ENCODE results near the gene CBY1. TPM values are rescaled to one million over a fixed set of nuclear protein-coding genes. Genes with fewer than 3 reads are reported as not detected.

The CBY1 gene
- total and polyA plus RNA-seq, 4 experiments from 2014 or later, result 3.8 to 35.2 (median 20.4) TPM

GRCh38 chr22:38649841-38650522, 6.5 kb upstream of the CBY1 start:
- CTCF ChIA-PET (ENCODE audit: partially characterized antibody), result no interaction called here
- Mint-ChIP-seq H3K36me3 (no peaks in the 10 kb centered on the region), H3K4me1 (peaks cover 0 to 6% (median 0%) of the 10 kb centered on the region in 4 donors), H3K27me3 (no peaks in the 10 kb centered on the region), H3K9me3 (no peaks in the 10 kb centered on the region), H3K4me3 (no peak overlapping the region), H3K27ac (no peak overlapping the region)
- H3K9me3 ChIP-seq (ENCODE audit: control insufficient read depth in 1 of 2, low read length in 2 of 2), result no peaks in the 10 kb centered on the region
- POLR2A ChIA-PET (ENCODE audit: partially characterized antibody), result no interaction called here
- no peak for DNase-seq
- no peaks in the 10 kb centered on the region for H3K27me3 ChIP-seq (ENCODE audit: insufficient read depth, low read length)
- no peak overlapping the region for H3K4me3 ChIP-seq (ENCODE audit: low read length in 2 of 2)
- H3K4me1 ChIP-seq (ENCODE audit: insufficient read depth, low read length), result no peaks in the 10 kb centered on the region
- H3K27ac ChIP-seq (ENCODE audit: low read depth, low read length), result no peak overlapping the region
- intact Hi-C loops (cut with micrococcal nuclease), result no loop called here
- H3K36me3 ChIP-seq (ENCODE audit: insufficient read depth, low read length), result no peaks in the 10 kb centered on the region

- H3K36me3 Mint-ChIP-seq, result peaks cover 0 to 5% of the 10 kb centered on the region in 2 donors
- H3K36me3 ChIP-seq (ENCODE audit: insufficient read depth, low read length), result no peaks in the 10 kb centered on the region
- H3K4me1 Mint-ChIP-seq, result peaks cover 7 to 22% (median 16%) of the 10 kb centered on the region in 4 donors
- intact Hi-C loops (cut with micrococcal nuclease), result no loop called here
- no peak overlapping the region for H3K4me3 ChIP-seq (ENCODE audit: low read length in 2 of 2)
- H3K4me3 Mint-ChIP-seq, result no peak overlapping the region
- H3K9me3 Mint-ChIP-seq, result no peaks in the 10 kb centered on the region
- no peak for DNase-seq
- POLR2A ChIA-PET (ENCODE audit: partially characterized antibody), result no interaction called here
- no peaks in the 10 kb centered on the region for H3K9me3 ChIP-seq (ENCODE audit: control insufficient read depth in 1 of 2, low read length in 2 of 2)
- H3K27ac ChIP-seq (ENCODE audit: low read depth, low read length), result no peak overlapping the region
- CTCF ChIA-PET (ENCODE audit: partially characterized antibody), result interaction anchor here (0.7 kb wide), 2 partner anchors 253 to 358 kb away, joined by 3 to 5 read pairs; no protein-coding TSS in a partner anchor
- H3K27ac Mint-ChIP-seq, result no peak overlapping the region
- H3K27me3 ChIP-seq (ENCODE audit: insufficient read depth, low read length), result no peaks in the 10 kb centered on the region
- no peaks in the 10 kb centered on the region for H3K27me3 Mint-ChIP-seq
- peaks cover 16% of the 10 kb centered on the region for H3K4me1 ChIP-seq (ENCODE audit: insufficient read depth, low read length)
These were observed 3.6 kb upstream of the CBY1 start for GRCh38 chr22:38652859-38653258.

- H3K27me3 ChIP-seq (ENCODE audit: insufficient read depth, low read length), result no peaks in the 10 kb centered on the region
- peak overlapping the region in 2 of 8 donors; percentile 18 to 22 for H3K4me3 Mint-ChIP-seq
- DNase-seq, result no peak
- H3K36me3 ChIP-seq (ENCODE audit: insufficient read depth, low read length), result no peaks in the 10 kb centered on the region
- H3K27me3 Mint-ChIP-seq, result no peaks in the 10 kb centered on the region
- H3K36me3 Mint-ChIP-seq, result peaks cover 0 to 5% of the 10 kb centered on the region in 2 donors
- ChIA-PET CTCF (ENCODE audit: partially characterized antibody) (interaction anchor here (0.7 kb wide), 1 partner anchor 27 kb away, joined by 4 read pairs; no protein-coding TSS in a partner anchor), POLR2A (ENCODE audit: partially characterized antibody) (no interaction called here)
- no peaks in the 10 kb centered on the region for H3K9me3 ChIP-seq (ENCODE audit: control insufficient read depth in 1 of 2, low read length in 2 of 2)
- no peaks in the 10 kb centered on the region for H3K9me3 Mint-ChIP-seq
- H3K27ac ChIP-seq (ENCODE audit: low read depth, low read length), result no peak overlapping the region
- peaks cover 9 to 23% (median 18%) of the 10 kb centered on the region in 4 donors for H3K4me1 Mint-ChIP-seq
- intact Hi-C loops (cut with micrococcal nuclease), result no loop called here
- peak overlapping the region in 2 of 7 donors; percentile 23 to 60 for H3K27ac Mint-ChIP-seq
- H3K4me3 ChIP-seq (ENCODE audit: low read length in 2 of 2), result no peak overlapping the region
- peaks cover 16% of the 10 kb centered on the region for H3K4me1 ChIP-seq (ENCODE audit: insufficient read depth, low read length)
These were observed 2.7 kb upstream of the CBY1 start for GRCh38 chr22:38653741-38654140.

- Mint-ChIP-seq H3K4me1 (peaks cover 10 to 24% (median 19%) of the 10 kb centered on the region in 4 donors), H3K36me3 (peaks cover 0 to 6% of the 10 kb centered on the region in 2 donors), H3K4me3 (peak overlapping the region; percentile 93 to 99 (median 96)), H3K9me3 (no peaks in the 10 kb centered on the region), H3K27ac (peak overlapping the region; percentile 98 to 100 (median 99)), H3K27me3 (no peaks in the 10 kb centered on the region)
- Histone ChIP-seq H3K27ac (ENCODE audit: low read depth, low read length) (peak overlapping the region; percentile 88), H3K27me3 (ENCODE audit: insufficient read depth, low read length) (no peaks in the 10 kb centered on the region), H3K4me3 (ENCODE audit: low read length in 2 of 2) (peak overlapping the region; percentile 90 to 98), H3K36me3 (ENCODE audit: insufficient read depth, low read length) (no peaks in the 10 kb centered on the region), H3K4me1 (ENCODE audit: insufficient read depth, low read length) (peaks cover 16% of the 10 kb centered on the region), H3K9me3 (ENCODE audit: control insufficient read depth in 1 of 2, low read length in 2 of 2) (no peaks in the 10 kb centered on the region)
- no peak for DNase-seq
- POLR2A ChIA-PET (ENCODE audit: partially characterized antibody), result interaction anchor here (3.0 kb wide), 1 partner anchor 26 kb away, joined by 26 read pairs; the partner anchor contains the start of gene TOMM22
- CTCF ChIA-PET (ENCODE audit: partially characterized antibody), result no interaction called here
- intact Hi-C loops (cut with micrococcal nuclease), result loop anchor here (1.0 to 2.0 kb wide), 4 partner anchors 26 to 603 kb away; partner anchors contain the start of genes DMC1, JOSD1 and TOMM22
These were observed 751 bp upstream of the CBY1 start for GRCh38 chr22:38655519-38656255.

GRCh38 chr22:38657045-38657909, 839 bp downstream of the CBY1 start:
- H3K36me3 Mint-ChIP-seq, result peaks cover 0 to 6% of the 10 kb centered on the region in 2 donors
- H3K27ac Mint-ChIP-seq, result peak overlapping the region; percentile 98 to 100 (median 99)
- H3K4me3 Mint-ChIP-seq, result peak overlapping the region; percentile 93 to 99 (median 96)
- peak overlapping the region; percentile 90 to 98 for H3K4me3 ChIP-seq (ENCODE audit: low read length in 2 of 2)
- CTCF ChIA-PET (ENCODE audit: partially characterized antibody), result interaction anchor here (0.8 to 1.6 kb wide), 2 partner anchors 24 to 741 kb away, joined by 3 to 7 read pairs; partner anchors contain the start of gene TOMM22
- intact Hi-C loops (cut with micrococcal nuclease), result loop anchor here (2.0 kb wide), 2 partner anchors 44 to 604 kb away; partner anchors contain the start of gene JOSD1
- peaks cover 10 to 24% (median 19%) of the 10 kb centered on the region in 4 donors for H3K4me1 Mint-ChIP-seq
- H3K4me1 ChIP-seq (ENCODE audit: insufficient read depth, low read length), result peaks cover 16% of the 10 kb centered on the region
- H3K9me3 ChIP-seq (ENCODE audit: control insufficient read depth in 1 of 2, low read length in 2 of 2), result no peaks in the 10 kb centered on the region
- H3K27me3 ChIP-seq (ENCODE audit: insufficient read depth, low read length), result no peaks in the 10 kb centered on the region
- no peaks in the 10 kb centered on the region for H3K27me3 Mint-ChIP-seq
- POLR2A ChIA-PET (ENCODE audit: partially characterized antibody), result interaction anchor here (0.7 to 3.0 kb wide), 8 partner anchors 9 to 99 kb away, joined by 3 to 26 read pairs (median 5); partner anchors contain the start of genes DMC1, GTPBP1, SUN2 and TOMM22
- H3K9me3 Mint-ChIP-seq, result no peaks in the 10 kb centered on the region
- H3K36me3 ChIP-seq (ENCODE audit: insufficient read depth, low read length), result no peaks in the 10 kb centered on the region
- peak overlapping the region; percentile 88 for H3K27ac ChIP-seq (ENCODE audit: low read depth, low read length)
- DNase-seq, result peak in 2 of 5 donors; percentile 30 to 54

- Mint-ChIP-seq H3K27ac (peak overlapping the region in 2 of 7 donors; percentile 24 to 29), H3K4me1 (no peaks in the 10 kb centered on the region), H3K9me3 (no peaks in the 10 kb centered on the region), H3K27me3 (peaks cover 0 to 1% of the 10 kb centered on the region in 2 donors), H3K4me3 (no peak overlapping the region), H3K36me3 (peaks cover 18 to 24% of the 10 kb centered on the region in 2 donors)
- no peaks in the 10 kb centered on the region for H3K27me3 ChIP-seq (ENCODE audit: insufficient read depth, low read length)
- ChIA-PET POLR2A (ENCODE audit: partially characterized antibody) (interaction anchor here (0.9 to 1.0 kb wide), 2 partner anchors 58 to 81 kb away, joined by 3 read pairs; partner anchors contain the start of gene SUN2), CTCF (ENCODE audit: partially characterized antibody) (no interaction called here)
- H3K27ac ChIP-seq (ENCODE audit: low read depth, low read length), result no peak overlapping the region
- no peak for DNase-seq
- H3K36me3 ChIP-seq (ENCODE audit: insufficient read depth, low read length), result peaks cover 12% of the 10 kb centered on the region
- intact Hi-C loops (cut with micrococcal nuclease), result no loop called here
- no peak overlapping the region for H3K4me3 ChIP-seq (ENCODE audit: low read length in 2 of 2)
- no peaks in the 10 kb centered on the region for H3K9me3 ChIP-seq (ENCODE audit: control insufficient read depth in 1 of 2, low read length in 2 of 2)
- no peaks in the 10 kb centered on the region for H3K4me1 ChIP-seq (ENCODE audit: insufficient read depth, low read length)
These were observed 18.4 kb downstream of the CBY1 start for GRCh38 chr22:38674888-38675287.
